H1 (cell line): ENCODE measurements around the gene MFSD2B. TPM values are rescaled to one million over a fixed set of nuclear protein-coding genes. Genes with fewer than 3 reads are reported as not detected.

Experiments
- BCL11A ChIP-seq, 2 experiments: IDR thresholded peaks; one replicate each; pipeline ENCODE4 v1.6.1; 2011; ENCODE audit warnings: low read depth in 2 of 2, low read length in 2 of 2, mild to moderate bottlenecking in 2 of 2
- GABPA ChIP-seq: IDR thresholded peaks from 2 replicates; pipeline ENCODE4 v1.6.1; 2011; ENCODE audit warnings: mild to moderate bottlenecking, low read length, moderate library complexity, borderline replicate concordance; ENCODE audit not compliant: insufficient read depth
- GTF2F1 ChIP-seq: IDR thresholded peaks from 2 replicates; pipeline ENCODE4 v1.6.1; 2012; ENCODE audit warnings: low read depth, low read length, improper control_type of control experiment, borderline replicate concordance
- RAD21 ChIP-seq, 2 experiments: IDR thresholded peaks in 1 of 2; conservative IDR thresholded peaks in 1 of 2; 2 replicates each; pipeline ENCODE4 v1.6.1; 2011; ENCODE audit warnings: low read depth in 2 of 2, low read length in 2 of 2, improper control_type of control experiment in 1 of 2, inconsistent platforms in 1 of 2, mild to moderate bottlenecking in 1 of 2, moderate library complexity in 1 of 2
- SIRT6 ChIP-seq: IDR thresholded peaks from one replicate; pipeline ENCODE4 v1.7.1; 2012; ENCODE audit warnings: low read length, inconsistent platforms
- SP4 ChIP-seq: IDR thresholded peaks from 2 replicates; pipeline ENCODE4 v1.6.1; 2012; ENCODE audit warnings: low read length, inconsistent platforms
- TAF1 ChIP-seq: IDR thresholded peaks from 2 replicates; pipeline ENCODE4 v1.6.1; 2011; ENCODE audit warnings: mild to moderate bottlenecking, low read depth, low read length
- TBP ChIP-seq: IDR thresholded peaks from 2 replicates; pipeline ENCODE4 v1.6.1; 2011; ENCODE audit warnings: low read depth, low read length, improper control_type of control experiment
- polyA plus RNA-seq, 7 experiments: library from polyadenylated mRNA; depleted of rRNA in 3 of 7; stranded (reverse) in 5 of 7; unstranded in 2 of 7; fragments of >200 nt in 5 of 7; fragments of 200-250 nt in 2 of 7; gene quantifications; 1 replicate in 5 of 7; 2 replicates in 1 of 7; 4 replicates in 1 of 7; pipeline versions ENCODE4 v1.2.1 to v1.2.3, GENCODE V29; 2011 to 2013; ENCODE audit warnings: missing spikeins in 2 of 7, mixed read lengths in 2 of 7
- total RNA-seq: library from RNA; stranded (reverse); fragmentation: NEBNext Ultra II Directional; extraction: Animal tissue kit (Norgen Biotek cat#: 25700); gene quantifications from 2 replicates; pipeline ENCODE4 v1.2.1, GENCODE V29; 2021

Gene MFSD2B
- total and polyA plus RNA-seq, 2 of the 8 experiments (the other 6 are each of a cell fraction or from before 2014, with no cell fraction given), result 0.33 to 0.48 TPM

DNA sequence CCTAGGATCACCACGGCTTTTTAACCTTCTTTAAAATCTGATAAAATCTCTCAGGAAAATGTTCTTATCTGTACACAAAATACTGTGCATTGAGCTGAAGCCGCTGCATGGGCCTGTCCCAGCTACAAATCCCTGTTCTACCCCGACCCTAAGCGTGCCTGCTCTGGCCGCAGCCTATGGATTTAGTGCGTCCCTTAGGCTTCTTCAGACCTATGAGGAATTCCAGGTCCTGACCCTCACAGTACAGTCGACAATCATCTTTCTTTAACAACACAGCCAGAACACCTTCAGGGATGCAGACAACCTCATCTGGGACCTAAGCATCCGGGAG, 37.8 kb downstream of the MFSD2B start (continued):
- TF ChIP-seq GABPA (no peak), TBP (no peak), TAF1 (no peak), SP4 (no peak), GTF2F1 (no peak), RAD21 (IDR thresholded peaks at IDR 0.05 in 1 of 2, conservative IDR thresholded peaks at IDR 0.05 in 1 of 2; ENCODE audit: low read depth in 2 of 2, low read length in 2 of 2) (no peak), BCL11A (IDR thresholded peaks at IDR 0.05; ENCODE audit: low read depth in 2 of 2, low read length in 2 of 2) (no peak), SIRT6 (no peak)
